ENCODE data around the gene SOHLH2. TPM values are rescaled to one million over a fixed set of nuclear protein-coding genes. Genes with fewer than 3 reads are reported as not detected.
A peak's percentile ranks its signal among the peaks of the same experiment; 100 is the strongest.

Gene SOHLH2
- total RNA-seq, 1 experiment from 2014 or later = not detected

DNA sequence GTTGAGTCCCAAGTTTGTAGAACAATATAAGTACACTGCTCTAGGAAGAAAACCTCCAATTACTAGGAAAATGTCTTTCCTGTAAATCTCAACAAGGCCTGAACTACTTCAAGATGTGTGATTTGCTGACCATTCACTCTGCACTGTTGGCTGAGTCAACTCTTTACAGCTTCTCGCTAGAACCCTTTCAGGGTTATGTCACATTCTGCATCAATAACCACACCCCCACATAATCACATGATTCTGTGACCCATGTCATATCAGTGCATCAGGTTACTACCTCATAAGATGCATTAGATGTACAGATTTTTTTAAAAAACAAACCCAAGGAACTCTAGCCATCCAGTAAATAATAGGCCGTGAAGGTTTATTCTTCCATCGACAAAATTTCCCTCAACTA lies 67.0 kb downstream of the SOHLH2 start:
- DNase-seq (ENCODE audit: low read depth, low spot score) = no peak
- in situ Hi-C loops (cut with HindIII; ENCODE audit: low pct_unique_long_range_greater_than_20kb, low sequenced_read_pairs) = no loop called here

DNA sequence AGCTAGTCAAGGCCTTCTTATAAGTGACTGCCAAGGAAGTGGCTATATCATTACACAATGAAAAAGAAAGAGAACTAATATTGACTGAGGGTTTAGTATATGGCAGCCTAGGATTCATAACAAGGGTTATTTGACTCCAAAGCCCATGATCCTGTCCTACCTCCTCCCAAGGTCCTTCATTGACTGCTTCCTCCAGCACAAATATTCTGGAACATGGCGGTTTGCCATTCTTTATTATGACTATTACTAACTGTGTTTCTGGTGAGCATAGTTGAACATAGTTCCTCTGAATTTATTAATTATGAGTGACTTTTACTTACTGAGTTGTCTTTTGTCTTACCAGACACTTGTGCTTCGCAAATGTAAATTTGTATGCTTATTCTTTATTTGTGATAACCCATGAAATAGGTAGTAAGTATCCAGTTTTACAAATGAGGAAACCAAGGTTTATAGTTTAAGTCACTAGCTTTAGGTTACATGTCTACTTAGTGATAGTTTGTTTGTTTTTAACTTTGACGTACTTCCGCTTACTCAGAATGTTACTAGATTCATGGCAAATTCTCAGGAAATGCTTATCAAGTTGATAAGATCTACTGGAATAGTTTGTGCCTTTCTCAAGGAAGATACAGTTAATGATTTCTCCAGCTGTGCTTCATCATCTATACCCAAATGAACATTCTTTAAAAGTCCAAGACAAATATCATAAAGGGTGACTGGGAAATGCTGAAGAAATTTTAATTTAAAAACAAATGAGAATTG lies 67.7 kb downstream of the SOHLH2 start:
- in situ Hi-C loops (cut with HindIII; ENCODE audit: low pct_unique_long_range_greater_than_20kb, low sequenced_read_pairs) = no loop called here
- no peak for DNase-seq (ENCODE audit: low read depth, low spot score)

DNA sequence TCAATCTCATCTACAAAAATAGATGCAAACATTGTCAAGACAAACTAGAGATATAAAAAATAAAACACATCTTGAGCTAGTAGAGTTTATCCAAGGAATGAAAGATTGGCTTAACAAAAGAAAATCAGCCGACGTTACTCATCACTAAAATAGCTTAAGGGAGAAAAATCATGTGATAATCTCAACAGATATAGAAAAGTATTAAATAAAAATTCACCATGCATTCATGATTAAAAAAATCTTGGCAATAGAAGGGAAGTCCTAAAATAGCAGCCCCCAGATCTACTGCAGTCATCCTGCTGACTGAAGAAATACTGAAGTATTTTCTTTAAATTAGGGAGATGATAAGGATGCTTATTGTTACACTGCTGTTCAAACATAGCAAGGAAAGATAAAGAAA lies 70.6 kb downstream of the SOHLH2 start:
- in situ Hi-C loops (cut with HindIII; ENCODE audit: low pct_unique_long_range_greater_than_20kb, low sequenced_read_pairs) = no loop called here
- no peak for DNase-seq (ENCODE audit: low read depth, low spot score)

DNA sequence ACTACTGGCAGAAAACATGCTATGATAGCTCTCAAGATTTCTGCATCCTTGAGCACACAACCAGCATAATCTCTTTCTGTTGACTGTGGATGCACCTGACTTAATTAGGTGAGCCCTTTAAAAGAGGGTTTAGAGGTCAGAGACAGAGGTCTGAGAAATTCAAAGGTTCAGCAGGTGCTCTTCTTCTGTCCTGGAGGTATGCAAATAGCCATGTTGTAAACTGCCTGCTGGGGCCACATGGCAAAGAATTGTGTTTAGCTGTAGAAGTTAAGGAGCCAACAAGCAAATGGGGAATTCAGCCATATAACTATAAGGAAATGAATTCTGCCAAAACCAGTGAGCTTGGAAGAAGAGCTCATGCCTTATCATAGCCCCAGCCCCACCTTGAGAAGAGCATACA lies 71.6 kb downstream of the SOHLH2 start:
- in situ Hi-C loops (cut with HindIII; ENCODE audit: low pct_unique_long_range_greater_than_20kb, low sequenced_read_pairs) = no loop called here
- no peak for DNase-seq (ENCODE audit: low read depth, low spot score)

DNA sequence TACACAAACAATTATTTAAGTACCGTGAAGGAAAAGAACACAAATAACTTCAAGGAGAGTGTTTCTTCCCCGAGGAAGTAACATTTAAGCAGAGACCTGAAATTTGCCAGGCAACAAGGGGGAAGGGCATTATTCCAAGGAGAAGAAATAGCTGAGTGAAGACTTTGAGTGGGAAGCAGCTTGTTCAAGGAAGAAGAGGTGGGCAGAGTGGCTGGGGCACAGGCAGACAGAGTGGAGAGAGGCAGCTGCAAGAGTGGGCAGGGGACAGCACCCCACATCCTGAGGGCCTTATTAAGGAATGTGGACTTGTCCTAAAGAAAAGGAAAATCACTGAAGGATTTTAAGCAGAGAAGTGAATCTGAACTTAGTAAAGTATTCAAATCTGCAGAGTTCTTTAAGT lies 78.5 kb downstream of the SOHLH2 start:
- in situ Hi-C loops (cut with HindIII; ENCODE audit: low pct_unique_long_range_greater_than_20kb, low sequenced_read_pairs) = no loop called here
- DNase-seq (ENCODE audit: low read depth, low spot score) = no peak

DNA sequence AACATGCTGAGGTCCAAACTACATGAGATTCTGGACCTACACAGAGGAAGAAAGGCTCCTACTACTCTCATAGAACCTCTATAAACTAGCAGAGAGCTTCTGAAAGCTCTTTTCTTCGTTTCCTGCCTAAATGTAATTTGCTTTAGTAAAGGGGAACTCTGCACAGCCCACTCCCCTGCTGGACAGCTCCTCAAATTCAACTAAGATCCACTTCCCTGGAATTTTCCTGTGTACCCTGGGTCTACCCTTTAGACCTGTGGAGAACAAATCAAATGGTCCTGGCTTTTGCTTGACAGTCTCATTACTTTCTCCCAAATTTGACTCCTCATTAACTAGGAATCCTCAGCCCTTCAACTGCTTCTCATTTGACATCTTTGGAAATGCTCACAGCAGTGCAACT lies 79.7 kb downstream of the SOHLH2 start:
- in situ Hi-C loops (cut with HindIII; ENCODE audit: low pct_unique_long_range_greater_than_20kb, low sequenced_read_pairs) = no loop called here
- DNase-seq (ENCODE audit: low read depth, low spot score) = no peak

DNA sequence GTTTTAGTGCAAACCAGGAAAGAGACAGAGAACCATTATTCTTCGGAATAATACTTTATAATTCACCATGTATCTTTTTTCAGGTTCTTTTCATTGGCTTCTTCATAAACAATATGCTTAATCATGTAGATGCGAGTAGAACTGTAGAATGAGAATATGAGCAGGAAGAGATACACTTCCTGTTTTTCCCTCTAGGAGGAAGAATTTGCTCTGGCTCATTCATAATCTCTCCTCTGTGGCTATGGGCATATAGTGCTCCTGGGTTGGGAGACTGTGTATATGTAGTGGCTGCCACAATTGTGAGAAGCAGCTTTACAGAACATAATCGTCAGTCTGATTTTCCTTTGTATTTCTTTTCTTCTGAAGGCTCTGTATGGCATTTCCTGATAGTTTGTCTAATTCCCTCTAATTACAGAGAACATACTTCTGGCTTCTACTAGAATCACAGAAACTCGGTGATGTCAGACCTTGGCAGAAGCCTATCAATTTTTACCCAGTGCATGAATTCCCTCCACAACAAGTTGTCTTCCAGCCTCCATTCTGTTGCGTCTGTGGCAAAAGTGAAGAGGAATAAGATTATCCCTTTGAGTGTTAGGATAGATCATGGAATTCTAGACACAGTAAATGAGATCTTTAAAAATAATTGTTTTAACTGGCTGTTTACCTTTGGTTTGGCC lies 80.3 kb downstream of the SOHLH2 start:
- DNase-seq (ENCODE audit: low read depth, low spot score) = peak; percentile 45
- in situ Hi-C loops (cut with HindIII; ENCODE audit: low pct_unique_long_range_greater_than_20kb, low sequenced_read_pairs) = no loop called here

DNA sequence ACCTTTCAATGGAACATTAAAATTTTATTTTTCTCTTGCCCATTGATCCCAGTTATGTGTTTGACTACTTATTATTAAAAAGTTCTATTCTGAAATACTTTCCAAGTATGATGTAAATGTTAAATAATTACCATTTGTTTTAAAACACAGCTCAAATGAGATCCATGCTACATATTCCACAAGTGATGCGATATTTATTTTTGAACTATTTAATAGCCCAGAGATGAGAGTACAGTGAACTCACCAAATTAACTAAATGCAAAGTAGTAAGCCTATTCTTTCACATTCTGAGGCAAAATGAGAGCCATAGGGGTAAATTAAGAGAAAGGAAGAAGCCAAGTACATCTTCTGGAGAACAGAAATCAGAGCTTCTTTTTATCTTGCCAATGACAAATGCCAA lies 82.0 kb downstream of the SOHLH2 start:
- DNase-seq (ENCODE audit: low read depth, low spot score) = no peak
- in situ Hi-C loops (cut with HindIII; ENCODE audit: low pct_unique_long_range_greater_than_20kb, low sequenced_read_pairs) = no loop called here

DNA sequence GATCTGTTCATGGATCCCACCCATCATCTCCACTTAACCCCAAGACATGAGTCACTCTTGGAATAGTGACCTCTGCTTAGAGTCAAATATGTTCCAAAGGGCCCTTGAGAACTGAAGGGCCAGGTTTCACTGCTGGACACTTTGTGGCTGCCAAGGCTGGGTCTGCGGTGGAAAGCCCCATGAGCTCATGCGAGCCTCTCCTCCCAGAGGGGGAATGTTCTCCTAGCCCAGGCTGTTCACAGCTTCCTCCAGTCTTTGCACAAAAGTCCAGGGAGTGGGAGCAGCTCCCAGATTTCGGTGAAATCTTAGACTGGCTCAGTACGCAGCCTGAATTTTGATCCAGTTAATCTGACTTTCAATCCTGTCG lies 82.4 kb downstream of the SOHLH2 start:
- in situ Hi-C loops (cut with HindIII; ENCODE audit: low pct_unique_long_range_greater_than_20kb, low sequenced_read_pairs) = no loop called here
- DNase-seq (ENCODE audit: low read depth, low spot score) = no peak

DNA sequence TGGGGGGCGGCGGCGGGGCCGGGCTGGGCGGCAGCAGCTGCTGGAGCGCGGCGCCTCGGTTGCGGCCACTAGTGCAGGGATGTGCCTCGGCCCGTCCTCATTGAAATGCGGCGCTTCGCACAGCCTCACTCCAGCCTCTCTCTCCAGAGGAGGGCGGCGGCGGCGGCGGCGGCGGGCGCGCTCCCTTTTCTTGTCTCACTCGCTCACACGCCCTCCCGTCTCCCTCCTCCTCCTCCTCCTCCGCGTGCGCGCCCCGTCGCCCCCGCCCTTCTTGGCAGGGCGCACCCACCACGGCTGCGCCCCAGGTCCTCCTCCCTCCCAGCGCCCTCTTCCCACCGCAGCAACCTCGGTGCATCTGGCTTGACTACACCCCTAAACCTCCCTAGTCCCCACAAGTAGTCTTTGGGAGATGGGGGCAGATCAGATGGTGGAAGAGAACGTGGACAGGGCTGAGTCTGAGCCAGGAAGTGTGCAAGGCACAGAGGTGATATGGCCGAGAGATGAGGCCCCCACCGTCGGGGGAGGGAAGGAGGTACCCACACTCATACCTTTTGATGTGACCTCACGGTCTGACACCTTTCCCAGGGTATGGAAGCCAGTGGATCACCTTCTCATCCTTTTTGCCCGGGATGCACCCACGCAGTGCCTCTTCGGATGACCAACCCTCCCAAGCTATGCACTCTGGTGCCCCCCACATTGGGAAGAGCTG lies 83.0 kb downstream of the SOHLH2 start, which contains the start of gene DCLK1:
TSS of gene DCLK1 (minus strand) at position 161 of the 709 bp plus-strand sequence.
- in situ Hi-C loops (cut with HindIII; ENCODE audit: low pct_unique_long_range_greater_than_20kb, low sequenced_read_pairs) = no loop called here

DNA sequence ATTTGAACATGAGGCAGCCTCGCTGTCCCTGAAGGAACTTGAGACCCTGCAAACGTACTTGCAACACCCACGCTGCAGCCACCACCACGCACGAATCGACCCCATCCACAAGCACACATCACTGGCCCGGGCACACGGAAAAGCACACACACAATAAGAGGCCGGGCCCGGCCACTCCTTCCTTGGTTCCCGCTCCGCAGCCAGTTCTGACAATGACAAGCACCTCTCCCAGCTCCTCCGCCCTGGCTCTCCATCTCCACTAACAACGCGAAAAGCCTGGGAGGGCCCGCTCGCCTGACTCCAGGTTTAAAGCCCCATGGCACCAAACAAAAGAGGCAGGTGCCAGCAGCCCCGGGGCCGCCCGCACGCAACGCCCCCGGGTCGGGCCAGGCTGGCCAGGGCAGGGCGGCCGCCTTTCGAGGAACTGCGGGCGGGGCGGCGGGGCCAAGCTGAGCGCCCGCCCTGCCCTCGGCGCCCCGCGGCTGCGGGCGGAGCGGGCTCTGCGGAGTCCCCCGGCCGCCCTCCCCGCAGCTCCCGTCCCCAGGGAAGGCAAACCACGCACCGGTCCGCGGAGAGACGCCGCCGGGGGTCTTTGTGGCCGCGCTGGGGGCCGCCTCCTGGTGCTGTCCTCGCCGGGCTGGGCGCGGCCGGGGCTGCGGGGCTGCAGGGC lies 83.7 kb downstream of the SOHLH2 start:
- peak; percentile 32 for DNase-seq (ENCODE audit: low read depth, low spot score)
- in situ Hi-C loops (cut with HindIII; ENCODE audit: low pct_unique_long_range_greater_than_20kb, low sequenced_read_pairs) = no loop called here

More for the DNA sequence above, 83.0 kb downstream of the SOHLH2 start, which contains the start of gene DCLK1:
- DNase-seq (ENCODE audit: low read depth, low spot score) = peak; percentile 67

DNA sequence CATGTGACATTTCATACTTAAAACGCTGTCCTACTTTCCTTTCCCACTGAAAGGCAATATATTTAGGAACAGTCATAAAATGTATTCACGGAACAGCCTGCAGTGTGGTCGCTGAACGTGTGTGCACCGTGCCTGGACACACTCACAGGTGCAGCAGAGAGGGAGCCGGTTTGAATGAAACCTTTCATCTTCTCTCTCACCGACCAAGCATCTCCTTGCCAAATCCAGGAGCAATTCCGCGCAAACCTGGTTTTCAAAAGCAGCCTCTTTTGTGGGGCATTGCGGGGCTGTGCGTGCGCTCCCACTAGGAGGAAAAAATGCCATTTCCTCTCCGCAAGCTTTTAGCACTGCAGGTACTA lies 84.2 kb downstream of the SOHLH2 start:
- in situ Hi-C loops (cut with HindIII; ENCODE audit: low pct_unique_long_range_greater_than_20kb, low sequenced_read_pairs) = no loop called here

DNA sequence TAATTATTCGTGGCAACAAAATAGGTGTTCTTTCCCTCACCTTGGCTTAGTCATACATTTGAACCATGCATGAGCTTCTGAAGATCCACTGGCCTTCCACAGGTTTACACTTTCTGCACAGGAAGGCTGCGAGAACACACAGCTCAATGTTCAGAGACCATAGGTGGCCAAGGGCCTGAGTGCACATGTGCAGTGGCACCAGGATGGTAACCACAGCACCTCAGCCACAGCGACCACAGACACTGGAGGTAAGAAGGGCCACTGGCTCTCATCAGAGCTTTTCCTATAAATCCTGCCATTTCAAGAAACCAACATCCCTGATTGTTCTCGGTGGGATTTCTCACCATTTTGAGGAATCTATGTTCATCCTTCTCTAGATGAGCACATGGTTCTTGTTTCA lies 84.8 kb downstream of the SOHLH2 start:
- in situ Hi-C loops (cut with HindIII; ENCODE audit: low pct_unique_long_range_greater_than_20kb, low sequenced_read_pairs) = no loop called here
- DNase-seq (ENCODE audit: low read depth, low spot score) = no peak

More for the DNA sequence above, 84.2 kb downstream of the SOHLH2 start:
- no peak for DNase-seq (ENCODE audit: low read depth, low spot score)

DNA sequence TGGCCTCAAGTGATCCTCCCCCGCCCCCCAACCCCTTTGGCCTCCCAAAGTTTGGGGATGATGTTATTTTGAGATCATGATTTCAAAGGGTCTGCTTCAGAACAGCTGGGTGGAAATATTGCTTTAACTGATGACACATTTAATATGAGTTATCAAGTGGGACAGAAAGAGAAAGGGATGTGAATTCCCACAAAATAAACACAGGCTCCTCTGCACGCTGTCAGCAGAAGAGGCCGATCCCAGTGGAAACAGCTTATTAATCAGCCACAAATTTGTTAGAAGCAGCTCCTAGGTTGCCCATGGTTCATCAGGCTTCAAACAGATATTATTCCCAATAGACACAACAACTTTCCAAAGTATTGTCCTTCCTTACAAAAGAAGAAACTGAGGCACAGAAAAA lies 87.9 kb downstream of the SOHLH2 start:
- no peak for DNase-seq (ENCODE audit: low read depth, low spot score)
- in situ Hi-C loops (cut with HindIII; ENCODE audit: low pct_unique_long_range_greater_than_20kb, low sequenced_read_pairs) = no loop called here

DNA sequence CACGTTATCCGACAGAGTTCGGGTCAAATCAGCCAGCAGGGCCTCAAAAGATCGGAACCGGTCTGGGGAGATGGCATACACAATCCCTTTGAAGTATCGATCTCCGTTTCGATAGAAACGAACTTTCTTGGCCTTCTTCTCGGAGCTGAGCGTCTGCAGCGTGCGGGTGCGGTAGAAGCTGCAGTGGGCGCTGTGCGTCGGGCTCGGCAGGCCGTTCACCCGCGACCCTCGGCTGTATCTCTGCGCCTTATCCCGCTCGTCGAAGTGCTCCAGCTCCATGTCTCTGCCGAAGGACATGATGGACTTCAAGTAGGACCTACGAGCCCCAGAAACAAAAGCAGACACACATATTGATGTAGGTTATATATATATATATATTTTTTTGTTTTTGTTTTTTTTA lies 88.5 kb downstream of the SOHLH2 start:
- DNase-seq (ENCODE audit: low read depth, low spot score) = no peak
- in situ Hi-C loops (cut with HindIII; ENCODE audit: low pct_unique_long_range_greater_than_20kb, low sequenced_read_pairs) = no loop called here

DNA sequence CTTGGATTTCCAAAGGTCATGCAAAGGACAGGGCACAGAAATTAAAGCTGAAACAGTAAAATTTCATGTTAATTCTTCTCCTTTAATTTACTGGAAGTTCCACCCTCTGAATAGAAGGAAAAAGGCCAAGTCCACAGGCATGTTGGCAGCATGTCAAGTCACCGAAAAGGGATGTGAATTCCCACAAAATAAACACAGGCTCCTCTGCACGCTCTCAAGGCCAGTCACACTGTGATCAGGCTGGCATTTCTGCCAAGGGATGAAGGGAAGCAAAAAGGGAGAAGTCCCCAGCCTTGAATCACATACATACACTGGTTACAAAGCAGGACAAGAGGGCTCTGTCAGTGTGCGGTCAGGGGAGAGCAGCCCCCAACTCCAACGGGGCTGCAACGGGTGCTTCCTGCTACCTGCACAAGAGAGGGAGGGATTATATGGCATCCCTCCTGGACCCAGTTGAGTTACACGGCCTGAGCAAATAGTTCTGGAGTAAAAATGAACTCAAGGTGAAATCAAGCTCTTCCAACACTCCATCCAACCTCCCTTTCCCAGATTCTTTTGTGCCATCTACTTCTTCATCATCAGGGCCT lies 90.0 kb downstream of the SOHLH2 start:
- DNase-seq (ENCODE audit: low read depth, low spot score) = no peak
- in situ Hi-C loops (cut with HindIII; ENCODE audit: low pct_unique_long_range_greater_than_20kb, low sequenced_read_pairs) = no loop called here
